Trophoblast cell (in vitro differentiated cells and primary cell): Measurements from ENCODE around the gene MALAT1.

Experiments used
- DNase-seq, 2 donors: peaks; one replicate each; pipeline ENCODE4 v3.0.0-alpha.2; 2016
- H2AFZ ChIP-seq: 2 replicates; pipeline ENCODE4 v1.6.1; 2013; ENCODE audit warnings: low read length, moderate library complexity, mild to moderate bottlenecking; ENCODE audit not compliant: insufficient read depth, poor library complexity
- H2AK5ac ChIP-seq: 2 replicates; pipeline ENCODE4 v1.6.1; 2013; ENCODE audit warnings: mild to moderate bottlenecking, low read length
- H2BK120ac ChIP-seq: 2 replicates; pipeline ENCODE4 v1.6.1; 2013; ENCODE audit warnings: low read length, mild to moderate bottlenecking, moderate library complexity; ENCODE audit not compliant: insufficient read depth, poor library complexity
- H2BK12ac ChIP-seq: 2 replicates; pipeline ENCODE4 v1.6.1; 2013; ENCODE audit warnings: mild to moderate bottlenecking, low read length, moderate library complexity
- H2BK5ac ChIP-seq: 2 replicates; pipeline ENCODE4 v1.6.1; 2013; ENCODE audit warnings: low read length, low read depth, moderate library complexity, mild to moderate bottlenecking; ENCODE audit not compliant: poor library complexity
- H3K14ac ChIP-seq: 2 replicates; pipeline ENCODE4 v1.6.1; 2013; ENCODE audit warnings: mild to moderate bottlenecking, low read length
- H3K18ac ChIP-seq: 2 replicates; pipeline ENCODE4 v1.6.1; 2013; ENCODE audit warnings: mild to moderate bottlenecking, low read length
- H3K23ac ChIP-seq: 2 replicates; pipeline ENCODE4 v1.6.1; 2013; ENCODE audit warnings: low read length
- H3K27ac ChIP-seq: 2 replicates; pipeline ENCODE4 v1.5.1; 2013; ENCODE audit warnings: low read depth, mild to moderate bottlenecking, inconsistent platforms, low read length, moderate library complexity
- H3K27me3 ChIP-seq: 2 replicates; pipeline ENCODE4 v1.6.1; 2013; ENCODE audit warnings: inconsistent platforms, mild to moderate bottlenecking, low read length, moderate library complexity; ENCODE audit not compliant: insufficient read depth
- H3K36me3 ChIP-seq, 2 experiments: 1 replicate in 1 of 2; 2 replicates in 1 of 2; pipeline ENCODE4 v1.6.1; 2013; ENCODE audit warnings: low read length in 2 of 2, mild to moderate bottlenecking in 2 of 2, moderate library complexity in 1 of 2; ENCODE audit not compliant: insufficient read depth in 2 of 2, control insufficient read depth in 1 of 2
- H3K4ac ChIP-seq: 2 replicates; pipeline ENCODE4 v1.6.1; 2013; ENCODE audit warnings: low read depth, mild to moderate bottlenecking, low read length, moderate library complexity
- H3K4me1 ChIP-seq, 2 experiments: 1 replicate in 1 of 2; 2 replicates in 1 of 2; pipeline ENCODE4 v1.6.1; 2013; ENCODE audit warnings: low read length in 2 of 2, mild to moderate bottlenecking in 2 of 2, moderate library complexity in 1 of 2; ENCODE audit not compliant: insufficient read depth in 2 of 2, control insufficient read depth in 1 of 2
- H3K4me2 ChIP-seq: 2 replicates; pipeline ENCODE4 v1.6.1; 2013; ENCODE audit warnings: inconsistent platforms, mild to moderate bottlenecking, low read length, moderate library complexity
- H3K4me3 ChIP-seq: 2 replicates; pipeline ENCODE4 v1.5.1; 2013; ENCODE audit warnings: mild to moderate bottlenecking, low read depth, low read length, inconsistent platforms
- H3K79me1 ChIP-seq: one replicate; pipeline ENCODE4 v1.6.1; 2013; ENCODE audit warnings: low read length
- H3K79me2 ChIP-seq: 2 replicates; pipeline ENCODE4 v1.6.1; 2013; ENCODE audit warnings: low read length, mild to moderate bottlenecking; ENCODE audit not compliant: control insufficient read depth, insufficient read depth, poor library complexity
- H3K9ac ChIP-seq: 2 replicates; pipeline ENCODE4 v1.6.1; 2013; ENCODE audit warnings: mild to moderate bottlenecking, low read length
- H3K9me3 ChIP-seq: 2 replicates; pipeline ENCODE4 v1.6.1; 2013; ENCODE audit warnings: low read depth, mild to moderate bottlenecking, control low read depth, inconsistent platforms, low read length; ENCODE audit not compliant: insufficient read depth
- H4K12ac ChIP-seq: 2 replicates; pipeline ENCODE4 v1.6.1; 2013; ENCODE audit warnings: low read depth, mild to moderate bottlenecking, low read length, moderate library complexity
- H4K8ac ChIP-seq: 2 replicates; pipeline ENCODE4 v1.6.1; 2013; ENCODE audit warnings: low read depth, mild to moderate bottlenecking, low read length, moderate library complexity
- H4K91ac ChIP-seq: one replicate; pipeline ENCODE4 v1.6.1; 2013; ENCODE audit warnings: low read depth, mild to moderate bottlenecking, low read length, moderate library complexity
- WGBS: extraction: QIAGEN DNeasy Blood & Tissue Kit; methylation state at CpG from one replicate; pipeline ENCODE4 v1.1.7; 2013; ENCODE audit warnings: missing lambda C conversion rate; ENCODE audit not compliant: insufficient read length, insufficient coverage; ENCODE audit errors: extremely low coverage; 5-methylcytosine and 5-hydroxymethylcytosine counted together

Gene MALAT1

GRCh38 chr11:65540290-65541092 lies 41.6 kb downstream of the MALAT1 start:
- Histone ChIP-seq H4K91ac (peak overlapping the region; percentile 88), H3K14ac (peak overlapping the region; percentile 59), H3K4me3 (peak overlapping the region; percentile 68), H3K9ac (no peak overlapping the region), H4K8ac (peak overlapping the region; percentile 87), H2AK5ac (no peak overlapping the region), H4K12ac (peak overlapping the region; percentile 13), H2BK5ac (peak overlapping the region; percentile 39), H3K79me1 (peaks cover 16% of the 10 kb centered on the region), H3K18ac (no peak overlapping the region), H3K36me3 (peaks cover 32 to 34% of the 10 kb centered on the region in 2 experiments), H3K27ac (peak overlapping the region; percentile 55), H3K23ac (no peak overlapping the region), H3K79me2 (peaks cover 3% of the 10 kb centered on the region), H3K4ac (no peak overlapping the region), H3K27me3 (peaks cover 4% of the 10 kb centered on the region), H3K4me1 (peaks cover 21 to 30% of the 10 kb centered on the region in 2 experiments), H2BK120ac (peak overlapping the region; percentile 79), H2BK12ac (peak overlapping the region; percentile 54), H3K9me3 (peaks cover 2% of the 10 kb centered on the region), H2AFZ (peak overlapping the region; percentile 64), H3K4me2 (peak overlapping the region; percentile 68)
- no CpG with 5 or more reads among the region's 78 CpGs for WGBS
- DNase-seq: peak; percentile 94 to 96

- peaks cover 2% of the 10 kb centered on the region for H3K9me3 ChIP-seq
- peak overlapping the region; percentile 12 for H3K4ac ChIP-seq
- H3K4me1 ChIP-seq: peaks cover 23 to 32% of the 10 kb centered on the region in 2 experiments
- H3K23ac ChIP-seq: no peak overlapping the region
- H2BK5ac ChIP-seq: peak overlapping the region; percentile 34
- peaks cover 18% of the 10 kb centered on the region for H3K79me1 ChIP-seq
- H3K4me3 ChIP-seq: no peak overlapping the region
- peak overlapping the region; percentile 64 for H2AFZ ChIP-seq
- peak; percentile 78 to 91 for DNase-seq
- peaks cover 3% of the 10 kb centered on the region for H3K79me2 ChIP-seq
- H3K4me2 ChIP-seq: peak overlapping the region; percentile 68
- peak overlapping the region; percentile 10 for H4K12ac ChIP-seq
- peak overlapping the region; percentile 58 for H3K14ac ChIP-seq
- H3K27me3 ChIP-seq: peaks cover 4% of the 10 kb centered on the region
- H4K91ac ChIP-seq: peak overlapping the region; percentile 88
- no peak overlapping the region for H3K9ac ChIP-seq
- H2BK12ac ChIP-seq: peak overlapping the region; percentile 76
- peak overlapping the region; percentile 55 for H3K27ac ChIP-seq
- peak overlapping the region; percentile 87 for H4K8ac ChIP-seq
- peaks cover 24 to 26% of the 10 kb centered on the region in 2 experiments for H3K36me3 ChIP-seq
- H2BK120ac ChIP-seq: peak overlapping the region; percentile 65
- H2AK5ac ChIP-seq: peak overlapping the region; percentile 69
- H3K18ac ChIP-seq: peak overlapping the region; percentile 76
- whole genome bisulfite sequencing: no CpG with 5 or more reads among the region's 18 CpGs
Measured at GRCh38 chr11:65541093-65541982, 42.5 kb downstream of the MALAT1 start.

GRCh38 chr11:65542738-65543390 lies 44.0 kb downstream of the MALAT1 start:
- peaks cover 24 to 34% of the 10 kb centered on the region in 2 experiments for H3K4me1 ChIP-seq
- H2BK5ac ChIP-seq: no peak overlapping the region
- peaks cover 2% of the 10 kb centered on the region for H3K9me3 ChIP-seq

DNA sequence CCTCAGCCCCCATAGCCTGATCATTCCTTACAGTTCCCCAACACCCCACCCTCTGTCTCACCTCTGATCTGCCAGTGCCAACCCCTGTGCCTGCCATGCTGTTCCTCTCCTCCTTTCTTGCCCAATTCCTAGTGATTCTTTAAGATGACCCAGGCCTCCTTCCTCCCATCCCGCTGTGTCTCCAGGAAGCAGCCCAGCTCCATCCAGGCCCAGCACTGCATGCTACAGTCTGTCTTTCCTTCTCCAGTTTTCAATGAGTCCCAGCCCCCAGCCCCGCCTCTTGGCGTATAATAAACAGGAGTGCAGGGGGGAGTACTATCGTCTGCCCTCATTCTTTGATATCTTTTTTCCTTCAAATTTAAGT lies 47.0 kb downstream of the MALAT1 start:
- Histone ChIP-seq H2BK5ac (no peak overlapping the region), H3K36me3 (no peaks in the 10 kb centered on the region), H3K27me3 (peaks cover 9% of the 10 kb centered on the region), H3K79me1 (peaks cover 9% of the 10 kb centered on the region), H3K9me3 (no peaks in the 10 kb centered on the region), H3K79me2 (peaks cover 3% of the 10 kb centered on the region), H3K4me1 (peaks cover 16 to 17% of the 10 kb centered on the region in 2 experiments), H3K23ac (no peak overlapping the region), H4K8ac (no peak overlapping the region), H2BK12ac (no peak overlapping the region), H3K9ac (no peak overlapping the region), H2AK5ac (no peak overlapping the region), H3K14ac (no peak overlapping the region), H3K4me3 (no peak overlapping the region), H3K4ac (no peak overlapping the region), H3K27ac (no peak overlapping the region), H2AFZ (no peak overlapping the region), H3K18ac (no peak overlapping the region), H3K4me2 (no peak overlapping the region), H2BK120ac (no peak overlapping the region), H4K91ac (no peak overlapping the region), H4K12ac (no peak overlapping the region)
- WGBS: no CpG with 5 or more reads among the region's 4 CpGs
- DNase-seq: no peak

More at GRCh38 chr11:65542738-65543390, 44.0 kb downstream of the MALAT1 start:
- WGBS: no CpG with 5 or more reads among the region's 3 CpGs
- Histone ChIP-seq H3K18ac (no peak overlapping the region), H3K23ac (no peak overlapping the region), H3K36me3 (peaks cover 9 to 11% of the 10 kb centered on the region in 2 experiments), H4K91ac (no peak overlapping the region), H2AFZ (no peak overlapping the region), H3K27ac (no peak overlapping the region), H2AK5ac (no peak overlapping the region), H2BK12ac (no peak overlapping the region), H3K4me3 (no peak overlapping the region), H3K14ac (no peak overlapping the region), H4K8ac (no peak overlapping the region), H3K4me2 (no peak overlapping the region), H2BK120ac (no peak overlapping the region), H3K4ac (no peak overlapping the region), H3K79me1 (peaks cover 18% of the 10 kb centered on the region), H4K12ac (no peak overlapping the region), H3K79me2 (peaks cover 3% of the 10 kb centered on the region), H3K9ac (no peak overlapping the region), H3K27me3 (peaks cover 10% of the 10 kb centered on the region)
- DNase-seq: no peak
